HepG2 (cell line): Measurements from ENCODE around the gene CEP104. TPM values are rescaled to one million over a fixed set of nuclear protein-coding genes. Genes with fewer than 3 reads are reported as not detected.

ENCODE experiments used
- ARID4A ChIP-seq: sonication (generic); formaldehyde crosslinking; IDR thresholded peaks from 2 replicates; pipeline ENCODE4 v1.5.0; 2020; ENCODE audit warnings: mild to moderate bottlenecking, missing genetic modification reagents, borderline replicate concordance
- ARNT2 ChIP-seq: sonication (generic); formaldehyde crosslinking; IDR thresholded peaks from 2 replicates; pipeline ENCODE4 v1.8.0; 2022; ENCODE audit warnings: mild to moderate bottlenecking, low read depth, missing genetic modification reagents, moderate library complexity
- ATF4 ChIP-seq, 2 experiments: fragments of 450-650 bp in 1 of 2; sonication (generic) in 1 of 2; formaldehyde crosslinking; IDR thresholded peaks; 2 replicates each; pipeline versions ENCODE4 v1.5.0 to v1.8.0; 2020 to 2022; ENCODE audit warnings: mild to moderate bottlenecking in 1 of 2, missing genetic modification reagents in 1 of 2
- ETV6 ChIP-seq: sonication (generic); formaldehyde crosslinking; conservative IDR thresholded peaks from 2 replicates; pipeline ENCODE4 v1.4.0; 2020; ENCODE audit warnings: missing genetic modification reagents
- GABPB1 ChIP-seq: IDR thresholded peaks from 2 replicates; pipeline ENCODE4 v1.6.1; 2016; ENCODE audit warnings: mild to moderate bottlenecking, missing genetic modification reagents, moderate library complexity, missing compliant biosample characterization
- GPN1 ChIP-seq: sonication (generic); formaldehyde crosslinking; IDR thresholded peaks from 2 replicates; pipeline ENCODE4 v1.5.1; 2020; ENCODE audit warnings: missing genetic modification reagents, borderline replicate concordance
- GTF2F1 ChIP-seq: fragments of 150-350 bp; IDR thresholded peaks from 2 replicates; pipeline ENCODE4 v1.6.1; 2014; ENCODE audit warnings: low read length
- IRF9 ChIP-seq: sonication (generic); formaldehyde crosslinking; IDR thresholded peaks from 2 replicates; pipeline ENCODE4 v1.8.0; 2022; ENCODE audit warnings: missing genetic modification reagents, mild to moderate bottlenecking, borderline replicate concordance
- LCORL ChIP-seq, 2 experiments: fragments of 450-650 bp in 1 of 2; sonication (generic) in 1 of 2; formaldehyde crosslinking in 1 of 2; IDR thresholded peaks; 2 replicates each; pipeline versions ENCODE4 v1.5.0 to v1.6.1; 2017 to 2020; ENCODE audit warnings: antibody characterized with exemption in 1 of 2, missing genetic modification reagents in 1 of 2
- POGZ ChIP-seq: sonication (generic); formaldehyde crosslinking; IDR thresholded peaks from 2 replicates; pipeline ENCODE4 v1.4.0; 2020; ENCODE audit warnings: mild to moderate bottlenecking, missing genetic modification reagents
- POLR2AphosphoS2 ChIP-seq: IDR thresholded peaks from 2 replicates; pipeline ENCODE4 v1.6.1; 2011; ENCODE audit warnings: low read depth, low read length, improper control_type of control experiment
- SIX4 ChIP-seq: sonication (generic); formaldehyde crosslinking; IDR thresholded peaks from 2 replicates; pipeline ENCODE4 v1.4.0; 2020; ENCODE audit warnings: missing genetic modification reagents
- SMAD1 ChIP-seq: sonication (generic); formaldehyde crosslinking; IDR thresholded peaks from 2 replicates; pipeline ENCODE4 v1.4.0; 2020; ENCODE audit warnings: missing genetic modification reagents, low read depth, mild to moderate bottlenecking, borderline replicate concordance
- TCF7 ChIP-seq: sonication (generic); IDR thresholded peaks from 2 replicates; pipeline ENCODE4 v1.6.1; 2016; ENCODE audit warnings: antibody characterized with exemption, low read depth
- ZNF629 ChIP-seq: sonication (generic); formaldehyde crosslinking; conservative IDR thresholded peaks from 2 replicates; pipeline ENCODE4 v1.5.0; 2020; ENCODE audit warnings: missing genetic modification reagents
- polyA plus RNA-seq, 8 experiments: library from polyadenylated mRNA; depleted of rRNA in 3 of 8; stranded (reverse) in 7 of 8; unstranded in 1 of 8; fragments of >200 nt; fragmentation: Illumina TruSeq in 4 of 8; extraction: Trizol in 4 of 8; gene quantifications; 2 replicates each; pipeline versions ENCODE4 v1.2.1 to v1.2.3, GENCODE V29; 2011 to 2016; ENCODE audit warnings: low read depth in 4 of 8, missing spikeins in 1 of 8, mixed read lengths in 1 of 8; ENCODE audit not compliant: insufficient read depth in 1 of 8
- total RNA-seq, 5 experiments: library from RNA; depleted of rRNA; stranded (reverse); fragments of >200 nt; fragmentation: Illumina TruSeq; extraction: Trizol; gene quantifications; 2 replicates each; pipeline ENCODE4 v1.2.3, GENCODE V29; 2016; ENCODE audit warnings: low read depth in 1 of 5
- TF ChIP-seq, protein P1 (sequence below), 2 experiments: sonication (generic) in 1 of 2; formaldehyde crosslinking in 1 of 2; IDR thresholded peaks; 2 replicates each; pipeline versions ENCODE4 v1.5.1 to v1.6.1; 2011 to 2020; ENCODE audit warnings: borderline replicate concordance in 1 of 2, low read depth in 1 of 2, low read length in 1 of 2, mild to moderate bottlenecking in 1 of 2, missing genetic modification reagents in 1 of 2, moderate library complexity in 1 of 2
- TF ChIP-seq, protein P2 (sequence below): sonication (generic); formaldehyde crosslinking; IDR thresholded peaks from 2 replicates; pipeline ENCODE4 v1.5.0; 2020; ENCODE audit warnings: missing genetic modification reagents

CEP104 gene
- total and polyA plus RNA-seq, 2 of the 13 experiments (the other 11 are each of a cell fraction or from before 2014, with no cell fraction given): 20.4 to 30.1 TPM

- TF ChIP-seq ARID4A (CRISPR knock-in tag) (no peak), GABPB1 (no peak), POLR2AphosphoS2 (no peak), IRF9 (CRISPR knock-in tag) (no peak), GTF2F1 (no peak), ARNT2 (CRISPR knock-in tag) (0 out of 2 replicates have a peak, but pooled peaks have one; percentile 15), TCF7 (no peak), ZNF629 (0 out of 2 replicates have a peak, but pooled peaks have one; percentile 12), POGZ (no peak; the same call in 1 of the 2 replicates), ATF4 (CRISPR knock-in tag; IDR thresholded peaks at IDR 0.05) (no peak), GPN1 (CRISPR knock-in tag) (no peak), LCORL (IDR thresholded peaks at IDR 0.05) (no peak), LCORL (CRISPR knock-in tag; IDR thresholded peaks at IDR 0.05) (no peak), SIX4 (CRISPR knock-in tag) (no peak), ETV6 (CRISPR knock-in tag) (no peak), SMAD1 (no peak; the same call in 1 of the 2 replicates)
- TF ChIP-seq, protein P1, sequence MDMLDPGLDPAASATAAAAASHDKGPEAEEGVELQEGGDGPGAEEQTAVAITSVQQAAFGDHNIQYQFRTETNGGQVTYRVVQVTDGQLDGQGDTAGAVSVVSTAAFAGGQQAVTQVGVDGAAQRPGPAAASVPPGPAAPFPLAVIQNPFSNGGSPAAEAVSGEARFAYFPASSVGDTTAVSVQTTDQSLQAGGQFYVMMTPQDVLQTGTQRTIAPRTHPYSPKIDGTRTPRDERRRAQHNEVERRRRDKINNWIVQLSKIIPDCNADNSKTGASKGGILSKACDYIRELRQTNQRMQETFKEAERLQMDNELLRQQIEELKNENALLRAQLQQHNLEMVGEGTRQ (IDR thresholded peaks at IDR 0.05; ENCODE audit: low read depth, low read length): no peak
- TF ChIP-seq, protein P1 (CRISPR knock-in tag; IDR thresholded peaks at IDR 0.05; ENCODE audit: borderline replicate concordance): no peak
- TF ChIP-seq, protein P2, sequence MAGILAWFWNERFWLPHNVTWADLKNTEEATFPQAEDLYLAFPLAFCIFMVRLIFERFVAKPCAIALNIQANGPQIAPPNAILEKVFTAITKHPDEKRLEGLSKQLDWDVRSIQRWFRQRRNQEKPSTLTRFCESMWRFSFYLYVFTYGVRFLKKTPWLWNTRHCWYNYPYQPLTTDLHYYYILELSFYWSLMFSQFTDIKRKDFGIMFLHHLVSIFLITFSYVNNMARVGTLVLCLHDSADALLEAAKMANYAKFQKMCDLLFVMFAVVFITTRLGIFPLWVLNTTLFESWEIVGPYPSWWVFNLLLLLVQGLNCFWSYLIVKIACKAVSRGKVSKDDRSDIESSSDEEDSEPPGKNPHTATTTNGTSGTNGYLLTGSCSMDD (CRISPR knock-in tag): no peak
These were observed 84.1 kb downstream of the CEP104 start, which contains the start of gene SMIM1 (continued) for GRCh38 chr1:3772715-3773571.
